Breast epithelium (tissue), 4 donors: ENCODE data around the gene PXYLP1. TPM values are rescaled to one million over a fixed set of nuclear protein-coding genes. Genes with fewer than 3 reads are reported as not detected.
"Not testable (repeated sequence)": the region's sequence is repeated elsewhere in the genome, so short reads cannot be mapped to it uniquely, and the experiment has no call there.

Experiments
- DNase-seq, 2 donors: peaks; one replicate each; pipeline ENCODE4 v3.0.0-alpha.2; 2019; ENCODE audit warnings: low spot score in 2 of 2
- H3K27ac ChIP-seq, 2 donors: fragments of 200-600 bp; sonication (generic) in 1 of 2; one replicate each; pipeline ENCODE4 v1.5.1; 2016 to 2019; ENCODE audit warnings: mild to moderate bottlenecking in 1 of 2
- H3K27me3 ChIP-seq, 2 donors: fragments of 200-600 bp; sonication (generic) in 1 of 2; one replicate each; pipeline versions ENCODE4 v1.5.1 to v1.6.0; 2017 to 2019; ENCODE audit warnings: control low read depth in 1 of 2, mild to moderate bottlenecking in 1 of 2
- H3K36me3 ChIP-seq: fragments of 200-600 bp; one replicate; pipeline ENCODE4 v1.5.1; 2019
- H3K4me1 ChIP-seq, 2 donors: fragments of 200-600 bp; sonication (generic); one replicate each; pipeline ENCODE4 v1.5.1; 2016 to 2019; ENCODE audit warnings: control low read depth in 1 of 2
- H3K4me3 ChIP-seq, 3 donors: fragments of 200-600 bp; sonication (generic); 1 replicate in 2 of 3; 2 replicates in 1 of 3; pipeline ENCODE4 v1.5.1; 2016 to 2019; ENCODE audit warnings: mild to moderate bottlenecking in 3 of 3, moderate library complexity in 2 of 3
- H3K9me3 ChIP-seq, 2 donors: fragments of 200-600 bp; sonication (generic) in 1 of 2; one replicate each; pipeline ENCODE4 v1.5.1; 2016 to 2019; ENCODE audit warnings: control low read depth in 1 of 2
- POLR2A ChIP-seq: fragments of 450-650 bp; IDR thresholded peaks from one replicate; pipeline ENCODE4 v1.6.1; 2016; ENCODE audit warnings: antibody characterized with exemption, mild to moderate bottlenecking, moderate library complexity
- POLR2AphosphoS5 ChIP-seq, 3 donors: sonication (generic); formaldehyde crosslinking; IDR thresholded peaks; one replicate each; pipeline ENCODE4 v1.6.1; 2017; ENCODE audit warnings: antibody characterized with exemption in 3 of 3
- intact Hi-C: fragments of 100-400 bp; cut with DNase I; formaldehyde crosslinking; loops from one replicate; pipeline ENCODE4 v1.15.1; 2023; ENCODE audit warnings: low total_unique reads
- total RNA-seq, 3 donors: library from RNA; depleted of rRNA; stranded (reverse); fragments of >200 nt; gene quantifications; one replicate each; pipeline ENCODE4 v1.1.0, GENCODE V29; 2016
- TF ChIP-seq, protein P1 (sequence below), 3 donors: fragments of 450-650 bp; IDR thresholded peaks; one replicate each; pipeline ENCODE4 v1.5.1; 2016 to 2017; ENCODE audit warnings: antibody characterized with exemption in 3 of 3, mild to moderate bottlenecking in 3 of 3, moderate library complexity in 3 of 3

The PXYLP1 gene
- total RNA-seq, 3 donors from 2014 or later: 10.7 to 20.8 (median 19.0) TPM

DNA sequence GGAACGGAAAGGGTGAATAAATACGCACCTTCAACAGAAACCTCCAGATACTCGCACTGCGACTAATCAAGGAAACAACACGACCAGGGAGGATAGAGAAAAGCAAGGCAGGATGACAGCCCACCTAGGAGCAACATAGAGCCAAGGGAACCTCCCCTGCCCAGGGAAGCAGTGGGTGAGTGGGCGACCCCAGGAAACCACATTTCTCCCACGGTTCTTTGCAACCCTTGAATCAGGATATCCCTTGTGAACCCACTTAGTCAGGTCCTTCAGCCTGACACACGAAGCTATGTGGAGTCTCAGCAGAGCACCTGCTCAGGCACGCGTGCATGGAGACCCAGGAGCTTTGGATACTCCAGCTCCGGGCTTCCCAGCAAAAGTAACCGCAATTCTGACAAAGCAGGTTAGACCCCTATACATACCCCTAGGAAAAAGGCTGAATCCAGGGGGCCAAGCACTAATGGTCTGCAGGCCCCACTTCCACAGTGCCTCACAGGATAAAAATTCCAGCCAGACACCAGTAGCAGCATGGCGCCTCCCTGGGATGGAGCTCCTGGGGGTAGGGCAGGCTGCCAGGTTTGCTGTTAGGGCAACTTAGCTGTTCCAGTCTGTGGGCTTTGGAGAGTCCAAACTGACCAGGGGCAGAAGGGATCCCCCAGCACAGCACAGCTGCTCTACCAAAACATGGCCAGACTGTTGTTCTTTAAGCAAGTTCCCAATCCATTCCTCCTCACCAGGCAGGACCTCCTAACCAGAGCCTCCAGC lies 38.4 kb upstream of the PXYLP1 start:
- Histone ChIP-seq H3K27me3 (no peaks in the 10 kb centered on the region), H3K4me1 (no peaks in the 10 kb centered on the region), H3K4me3 (no peak overlapping the region), H3K36me3 (no peaks in the 10 kb centered on the region), H3K27ac (no peak overlapping the region), H3K9me3 (no peaks in the 10 kb centered on the region)
- TF ChIP-seq POLR2AphosphoS5 (IDR thresholded peaks at IDR 0.05) (no peak), POLR2A (no peak)
- TF ChIP-seq, protein P1, sequence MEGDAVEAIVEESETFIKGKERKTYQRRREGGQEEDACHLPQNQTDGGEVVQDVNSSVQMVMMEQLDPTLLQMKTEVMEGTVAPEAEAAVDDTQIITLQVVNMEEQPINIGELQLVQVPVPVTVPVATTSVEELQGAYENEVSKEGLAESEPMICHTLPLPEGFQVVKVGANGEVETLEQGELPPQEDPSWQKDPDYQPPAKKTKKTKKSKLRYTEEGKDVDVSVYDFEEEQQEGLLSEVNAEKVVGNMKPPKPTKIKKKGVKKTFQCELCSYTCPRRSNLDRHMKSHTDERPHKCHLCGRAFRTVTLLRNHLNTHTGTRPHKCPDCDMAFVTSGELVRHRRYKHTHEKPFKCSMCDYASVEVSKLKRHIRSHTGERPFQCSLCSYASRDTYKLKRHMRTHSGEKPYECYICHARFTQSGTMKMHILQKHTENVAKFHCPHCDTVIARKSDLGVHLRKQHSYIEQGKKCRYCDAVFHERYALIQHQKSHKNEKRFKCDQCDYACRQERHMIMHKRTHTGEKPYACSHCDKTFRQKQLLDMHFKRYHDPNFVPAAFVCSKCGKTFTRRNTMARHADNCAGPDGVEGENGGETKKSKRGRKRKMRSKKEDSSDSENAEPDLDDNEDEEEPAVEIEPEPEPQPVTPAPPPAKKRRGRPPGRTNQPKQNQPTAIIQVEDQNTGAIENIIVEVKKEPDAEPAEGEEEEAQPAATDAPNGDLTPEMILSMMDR (IDR thresholded peaks at IDR 0.05): no peak
- no peak for DNase-seq
- intact Hi-C loops: loop anchor here (5.0 kb wide), 1 partner anchor 196 kb away; no protein-coding TSS in a partner anchor

DNA sequence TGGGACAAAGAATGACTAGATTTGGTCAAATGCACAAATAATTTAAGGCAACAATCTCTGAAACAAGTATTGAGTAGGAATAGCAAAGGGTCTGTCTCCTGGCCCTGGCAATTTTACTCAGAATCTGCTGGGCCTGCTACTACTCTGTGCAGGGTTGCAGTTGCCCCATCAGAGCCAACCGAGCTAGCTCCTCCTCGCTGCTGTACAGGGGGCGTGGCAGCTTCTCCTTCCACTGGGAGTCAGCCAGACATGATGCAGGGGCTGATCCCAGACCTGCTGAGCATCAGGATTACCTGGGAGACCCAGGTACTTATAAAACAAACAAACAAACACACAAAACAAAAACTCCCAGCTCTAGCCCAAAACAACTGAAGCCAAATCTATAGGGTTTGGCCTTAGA lies 30.5 kb upstream of the PXYLP1 start:
- TF ChIP-seq POLR2A: no peak
- TF ChIP-seq, protein P1 (IDR thresholded peaks at IDR 0.05): no peak
- no peak for TF ChIP-seq POLR2AphosphoS5 (IDR thresholded peaks at IDR 0.05)
- no peak overlapping the region for H3K27ac ChIP-seq
- no peaks in the 10 kb centered on the region for H3K4me1 ChIP-seq
- H3K4me3 ChIP-seq: no peak overlapping the region
- no peaks in the 10 kb centered on the region for H3K9me3 ChIP-seq
- DNase-seq: no peak
- H3K36me3 ChIP-seq: no peaks in the 10 kb centered on the region
- intact Hi-C loops: no loop called here
- no peaks in the 10 kb centered on the region for H3K27me3 ChIP-seq

DNA sequence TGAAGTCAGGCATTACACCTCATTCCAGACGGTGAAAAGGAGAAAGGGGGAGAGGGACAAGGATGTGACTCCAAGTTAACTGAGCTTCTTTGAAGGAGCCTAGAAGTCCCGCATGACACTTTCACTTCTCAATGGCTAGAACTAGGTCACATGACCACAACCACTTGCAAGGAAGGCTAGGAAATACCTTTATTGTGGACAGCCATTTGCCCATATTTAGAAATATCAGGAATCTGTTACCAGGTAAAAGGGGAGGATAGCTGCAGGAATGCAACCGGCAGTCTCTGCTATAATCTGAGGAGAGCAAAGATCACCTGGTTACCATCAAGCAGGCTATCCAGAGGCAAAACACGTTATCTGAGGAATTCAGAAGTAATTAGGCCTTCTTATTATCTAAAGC lies 28.9 kb upstream of the PXYLP1 start:
- H3K36me3 ChIP-seq: no peaks in the 10 kb centered on the region
- no peaks in the 10 kb centered on the region for H3K27me3 ChIP-seq
- intact Hi-C loops: no loop called here
- DNase-seq: no peak
- H3K27ac ChIP-seq: no peak overlapping the region
- TF ChIP-seq POLR2AphosphoS5 (IDR thresholded peaks at IDR 0.05) (no peak), POLR2A (no peak)
- TF ChIP-seq, protein P1 (IDR thresholded peaks at IDR 0.05): no peak
- H3K4me1 ChIP-seq: no peaks in the 10 kb centered on the region
- no peak overlapping the region for H3K4me3 ChIP-seq
- H3K9me3 ChIP-seq: no peaks in the 10 kb centered on the region

DNA sequence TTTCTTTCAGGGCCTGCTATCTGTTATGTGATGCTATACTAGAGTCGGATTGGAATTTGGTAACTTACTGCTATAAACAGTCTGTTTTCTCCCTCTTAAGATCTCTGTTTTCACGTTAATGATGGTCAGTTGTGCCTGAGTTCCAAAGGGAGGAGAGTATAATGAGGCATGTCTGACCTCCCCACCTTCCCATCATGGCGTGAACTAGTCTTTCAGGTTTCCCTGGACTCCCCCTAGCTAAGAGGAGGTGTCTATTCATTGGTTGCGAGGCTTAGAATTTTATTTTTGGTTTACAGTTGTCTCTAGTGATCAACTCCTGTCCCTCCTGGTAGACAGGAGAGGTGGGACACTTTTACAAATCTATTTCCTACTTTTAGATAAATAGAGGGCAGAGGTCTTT lies 27.8 kb upstream of the PXYLP1 start:
- TF ChIP-seq, protein P1 (IDR thresholded peaks at IDR 0.05): no peak
- TF ChIP-seq POLR2AphosphoS5 (IDR thresholded peaks at IDR 0.05): no peak
- TF ChIP-seq POLR2A: no peak
- H3K4me1 ChIP-seq: no peaks in the 10 kb centered on the region
- H3K36me3 ChIP-seq: no peaks in the 10 kb centered on the region
- H3K27me3 ChIP-seq: no peaks in the 10 kb centered on the region
- H3K27ac ChIP-seq: no peak overlapping the region
- no peaks in the 10 kb centered on the region for H3K9me3 ChIP-seq
- H3K4me3 ChIP-seq: no peak overlapping the region
- no peak for DNase-seq
- intact Hi-C loops: no loop called here

DNA sequence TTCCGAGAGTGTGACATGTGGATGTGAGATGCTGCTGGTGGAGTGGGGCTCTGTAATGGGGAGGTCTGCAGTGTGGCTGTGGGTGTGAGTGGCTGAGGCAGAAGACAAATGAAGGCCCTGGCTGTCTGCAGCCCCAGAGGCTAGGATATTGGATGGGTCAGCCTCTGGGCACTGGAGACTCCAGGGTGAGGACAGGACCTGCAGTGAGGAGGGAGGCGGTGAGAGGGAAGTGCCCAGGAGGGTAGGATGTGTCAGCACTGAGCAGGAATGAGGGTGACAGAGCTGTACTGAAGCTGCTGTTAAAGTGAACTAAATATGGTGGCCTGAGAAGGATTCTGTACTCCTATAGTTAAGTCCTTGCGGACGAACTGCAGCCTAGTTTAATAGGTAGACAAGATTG lies 27.3 kb upstream of the PXYLP1 start:
- DNase-seq: no peak
- Histone ChIP-seq H3K36me3 (no peaks in the 10 kb centered on the region), H3K27ac (no peak overlapping the region), H3K4me3 (no peak overlapping the region), H3K4me1 (no peaks in the 10 kb centered on the region), H3K9me3 (no peaks in the 10 kb centered on the region), H3K27me3 (no peaks in the 10 kb centered on the region)
- intact Hi-C loops: no loop called here
- TF ChIP-seq, protein P1 (IDR thresholded peaks at IDR 0.05): no peak
- TF ChIP-seq POLR2A (no peak), POLR2AphosphoS5 (IDR thresholded peaks at IDR 0.05) (no peak)

DNA sequence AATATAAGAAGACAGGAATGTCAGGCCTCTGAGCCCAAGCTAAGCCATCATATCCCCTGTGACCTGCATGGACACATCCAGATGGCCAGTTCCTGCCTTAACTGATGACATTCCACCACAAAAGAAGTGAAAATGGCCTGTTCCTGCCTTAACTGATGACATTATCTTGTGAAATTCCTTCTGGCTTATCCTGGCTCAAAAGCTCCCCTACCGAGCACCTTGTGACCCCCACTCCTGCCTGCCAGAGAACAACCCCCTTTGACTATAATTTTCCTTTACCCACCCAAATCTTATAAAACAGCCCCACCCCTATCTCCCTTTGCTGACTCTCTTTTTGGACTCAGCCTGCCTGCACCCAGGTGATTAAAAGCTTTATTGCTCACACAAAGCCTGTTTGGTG lies 20.3 kb upstream of the PXYLP1 start:
- H3K36me3 ChIP-seq, H3K4me3 ChIP-seq, intact Hi-C loops, H3K27me3 ChIP-seq, H3K9me3 ChIP-seq, H3K27ac ChIP-seq, H3K4me1 ChIP-seq, DNase-seq: not testable (repeated sequence)
